Stimulated activated CD8-positive, alpha-beta memory T cell treated with anti-CD3 and anti-CD28 coated beads, Interleukin-2, amount 100 ng/mL, for 1 hour (primary cell): Measurements from ENCODE around the gene CLEC16A.

Experiments
- DNase-seq, 2 donors: peaks; one replicate each; pipeline ENCODE4 v3.0.0-alpha.2; 2020; ENCODE audit warnings: low read depth in 2 of 2

The CLEC16A gene

DNA sequence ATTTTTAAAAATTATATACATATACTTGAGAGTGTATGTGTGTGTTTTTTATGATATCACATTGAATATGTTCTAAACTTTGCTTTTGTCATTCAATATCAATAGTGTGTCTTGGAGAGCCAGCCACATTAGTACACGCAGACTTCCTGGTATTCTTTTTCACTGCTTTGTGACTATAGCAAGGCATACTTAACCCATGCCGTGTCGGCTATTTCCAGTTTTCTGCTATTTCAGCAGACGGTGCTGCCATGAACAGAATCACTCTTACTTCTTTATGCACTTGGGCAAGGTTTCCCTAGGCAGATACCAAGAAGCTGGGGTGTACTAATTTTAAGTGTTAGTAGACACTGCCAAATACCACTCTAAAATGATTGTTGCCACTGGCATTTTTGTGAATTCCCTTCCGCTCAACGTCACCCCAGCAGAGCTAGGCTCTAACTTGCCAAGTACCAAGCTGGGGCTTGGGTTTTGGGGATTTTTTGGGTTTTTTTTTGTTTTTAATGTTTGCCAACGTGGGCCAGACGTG is 176.8 kb downstream of the CLEC16A start:
- DNase-seq = no peak

DNA sequence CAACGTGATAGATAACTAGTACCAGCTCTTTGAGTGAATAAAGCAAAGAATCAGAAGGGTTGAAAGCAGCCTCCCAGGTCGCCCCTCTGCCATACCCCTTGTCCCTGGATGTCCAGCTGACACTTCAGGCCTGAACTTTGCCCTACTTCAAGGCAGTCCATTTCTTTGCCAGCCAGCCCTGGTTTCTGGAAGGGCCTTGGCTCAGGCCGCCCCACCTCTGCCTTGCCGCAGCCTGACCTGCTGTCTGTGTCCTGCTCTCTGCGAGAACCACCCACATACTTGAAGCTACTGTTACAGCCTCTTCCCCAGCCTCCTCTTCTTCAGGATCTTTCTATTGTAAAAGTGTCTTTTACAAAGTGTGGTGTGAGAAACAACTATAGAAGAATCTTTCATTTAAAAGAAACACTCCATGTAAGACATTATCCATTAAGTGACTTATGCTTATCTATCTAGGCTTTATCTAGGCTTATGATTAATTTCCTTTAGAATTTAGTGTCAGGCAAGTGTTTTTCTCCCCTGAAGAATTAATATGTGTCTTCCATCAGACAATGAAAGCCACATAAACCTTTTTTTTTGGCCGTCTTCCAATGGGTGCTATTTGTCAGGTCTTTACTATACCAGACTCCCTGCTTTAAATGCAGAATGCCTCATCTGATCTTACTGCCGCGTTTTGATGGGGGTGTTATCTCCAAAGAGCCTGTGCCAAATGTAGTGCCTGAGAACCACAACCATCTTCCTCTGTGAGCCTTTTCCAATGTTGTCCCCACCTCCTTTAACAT is 177.7 kb downstream of the CLEC16A start:
- DNase-seq = no peak

DNA sequence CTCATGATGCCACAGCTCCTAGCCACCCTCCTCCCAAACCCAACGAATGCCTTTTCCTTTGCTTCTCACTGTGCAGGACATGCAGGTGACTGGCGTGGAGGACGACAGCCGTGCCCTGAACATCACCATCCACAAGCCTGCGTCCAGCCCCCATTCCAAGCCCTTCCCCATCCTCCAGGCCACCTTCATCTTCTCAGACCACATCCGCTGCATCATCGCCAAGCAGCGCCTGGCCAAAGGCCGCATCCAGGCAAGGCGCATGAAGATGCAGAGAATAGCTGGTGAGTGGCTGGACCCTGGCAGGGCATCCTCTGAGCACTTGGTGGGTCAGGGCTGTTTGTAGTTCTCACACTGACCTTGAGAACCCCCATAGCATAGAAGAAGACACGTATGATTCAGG is 179.3 kb downstream of the CLEC16A start:
- DNase-seq = no peak

DNA sequence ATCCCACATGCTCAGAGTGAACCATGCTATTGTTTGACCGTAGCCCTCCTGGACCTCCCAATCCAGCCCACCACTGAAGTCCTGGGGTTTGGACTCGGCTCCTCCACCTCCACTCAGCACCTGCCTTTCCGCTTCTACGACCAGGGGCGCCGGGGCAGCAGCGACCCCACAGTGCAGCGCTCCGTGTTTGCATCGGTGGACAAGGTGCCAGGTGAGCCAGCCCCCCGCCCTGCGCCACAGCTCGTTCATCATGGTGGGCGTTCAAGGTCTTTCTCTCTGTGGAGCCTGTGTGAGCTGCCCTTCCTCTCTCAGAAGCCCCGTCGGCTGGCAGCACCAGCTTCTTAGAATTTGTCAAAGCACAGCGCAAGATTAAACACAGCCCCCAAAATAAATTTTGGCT is 181.6 kb downstream of the CLEC16A start:
- DNase-seq = no peak

DNA sequence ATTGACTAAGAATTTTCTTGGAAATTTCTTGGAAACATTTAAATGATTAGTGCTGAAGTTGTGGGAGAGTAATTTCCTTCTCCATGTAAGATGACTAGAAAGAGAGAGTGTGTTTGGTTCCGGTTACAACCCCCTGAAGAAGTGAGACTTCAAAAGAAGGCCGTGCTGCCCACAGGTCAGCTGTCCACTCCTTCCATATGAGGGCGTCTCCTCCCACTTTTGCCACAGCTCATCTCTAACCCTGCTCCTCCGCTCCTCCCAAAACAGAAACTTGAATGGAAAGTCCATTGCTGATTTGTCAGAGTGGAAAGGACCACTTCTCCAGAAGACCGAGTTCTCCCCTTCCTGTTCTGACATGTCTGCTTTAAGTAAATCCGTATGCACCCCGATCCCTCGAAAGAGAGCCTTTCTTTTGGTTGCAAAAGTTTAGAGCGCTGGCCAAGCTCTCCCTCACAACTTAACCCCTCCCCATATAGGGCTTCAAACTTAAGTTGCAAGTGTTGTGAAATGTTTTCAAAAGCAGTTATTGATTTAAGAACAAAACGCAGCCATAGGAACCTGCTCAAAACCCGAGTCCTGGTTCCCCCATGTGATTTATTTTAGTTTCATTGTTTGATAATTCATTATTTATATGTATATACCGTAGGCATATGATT is 182.2 kb downstream of the CLEC16A start:
- DNase-seq = no peak

DNA sequence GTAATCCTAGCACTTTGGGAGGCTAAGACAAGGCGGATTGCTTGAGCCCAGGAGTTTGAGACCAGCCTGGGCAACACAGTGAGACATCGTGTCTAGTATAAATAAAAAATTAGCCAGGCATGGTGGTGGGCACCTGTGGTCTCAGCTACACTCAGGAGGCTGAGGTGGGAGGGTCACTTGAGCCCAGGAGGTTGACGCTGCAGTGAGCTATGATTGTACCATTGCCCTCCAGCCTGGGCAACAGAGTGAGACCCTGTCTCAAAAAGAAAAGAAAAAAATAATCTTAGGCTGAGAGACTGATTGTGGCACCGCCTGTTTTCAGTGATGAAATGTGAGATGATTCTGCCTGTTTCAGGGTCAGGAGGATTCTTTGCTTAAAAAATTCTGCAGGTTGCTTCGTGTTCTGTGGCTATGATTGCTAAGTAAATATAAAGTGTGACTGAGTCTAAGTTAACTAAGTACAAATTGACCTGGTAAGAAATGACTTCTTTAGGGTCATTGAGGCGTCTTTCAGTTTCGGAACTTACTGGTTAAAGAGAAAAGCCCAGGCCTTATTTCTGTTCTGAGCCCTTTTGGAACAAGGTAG is 183.3 kb downstream of the CLEC16A start:
- DNase-seq = no peak

DNA sequence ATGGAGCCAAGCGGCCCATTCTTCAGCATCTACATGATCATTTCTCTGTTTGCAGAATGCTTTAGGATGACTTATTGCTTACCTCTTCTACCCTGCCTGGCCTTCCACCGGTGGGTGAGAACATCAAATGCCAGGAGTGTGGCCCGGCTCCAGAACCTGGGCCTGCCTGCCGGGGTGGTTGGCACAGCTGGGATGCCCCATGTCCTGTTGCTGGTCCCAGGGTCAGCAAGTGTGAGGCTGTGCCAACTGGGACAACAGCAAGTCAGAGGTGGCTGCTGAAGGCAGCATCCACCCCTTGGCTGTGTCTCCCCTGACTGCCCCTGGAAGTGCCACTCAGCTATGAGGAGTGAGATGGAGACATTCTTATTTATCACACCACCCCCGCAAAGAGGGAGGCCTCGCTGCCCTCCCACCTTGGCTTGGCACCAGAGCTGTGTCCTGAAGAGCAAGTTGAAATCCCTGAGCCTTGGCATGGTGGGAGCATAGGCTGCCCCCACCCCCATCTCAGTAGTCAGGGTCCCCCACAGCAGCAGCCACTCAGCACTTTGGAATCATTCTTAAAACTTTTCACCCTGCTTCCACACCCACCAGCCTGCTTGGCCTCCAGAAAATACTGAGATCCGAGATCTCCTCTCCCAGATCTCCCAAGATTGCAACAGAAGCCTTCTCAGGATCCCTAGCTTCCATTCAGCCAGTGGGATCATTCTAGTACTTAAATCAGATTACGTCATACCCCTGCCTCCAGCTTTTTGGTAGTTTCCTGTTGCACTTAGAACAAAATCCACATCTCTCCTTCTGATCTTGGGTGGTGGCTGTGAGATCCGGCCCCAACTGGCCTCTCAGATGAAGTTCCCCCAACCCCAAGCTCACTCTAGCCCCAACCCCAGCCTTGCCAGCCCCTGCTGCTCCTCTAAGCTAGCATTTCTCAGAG is 184.1 kb downstream of the CLEC16A start:
- DNase-seq = no peak

DNA sequence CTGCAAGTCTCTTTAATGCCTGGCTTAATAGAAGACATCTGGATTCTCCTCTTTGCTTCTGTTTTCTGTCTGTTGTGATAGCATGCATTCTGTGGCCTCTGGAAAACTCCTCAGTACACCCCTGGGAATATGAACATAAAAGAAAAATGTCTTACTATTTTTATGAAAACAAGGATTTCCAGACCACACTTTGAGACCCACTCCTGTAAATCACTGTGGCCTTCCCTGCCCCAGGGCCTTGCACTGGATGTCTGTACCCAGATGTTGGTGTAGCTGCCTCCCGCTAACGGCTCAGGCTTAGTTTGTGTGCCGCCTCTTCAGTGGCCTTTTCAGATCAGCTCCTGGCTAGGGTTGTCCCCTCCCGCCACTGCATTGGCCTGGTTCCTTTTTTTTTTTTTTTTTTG is 185.0 kb downstream of the CLEC16A start:
- no peak for DNase-seq

DNA sequence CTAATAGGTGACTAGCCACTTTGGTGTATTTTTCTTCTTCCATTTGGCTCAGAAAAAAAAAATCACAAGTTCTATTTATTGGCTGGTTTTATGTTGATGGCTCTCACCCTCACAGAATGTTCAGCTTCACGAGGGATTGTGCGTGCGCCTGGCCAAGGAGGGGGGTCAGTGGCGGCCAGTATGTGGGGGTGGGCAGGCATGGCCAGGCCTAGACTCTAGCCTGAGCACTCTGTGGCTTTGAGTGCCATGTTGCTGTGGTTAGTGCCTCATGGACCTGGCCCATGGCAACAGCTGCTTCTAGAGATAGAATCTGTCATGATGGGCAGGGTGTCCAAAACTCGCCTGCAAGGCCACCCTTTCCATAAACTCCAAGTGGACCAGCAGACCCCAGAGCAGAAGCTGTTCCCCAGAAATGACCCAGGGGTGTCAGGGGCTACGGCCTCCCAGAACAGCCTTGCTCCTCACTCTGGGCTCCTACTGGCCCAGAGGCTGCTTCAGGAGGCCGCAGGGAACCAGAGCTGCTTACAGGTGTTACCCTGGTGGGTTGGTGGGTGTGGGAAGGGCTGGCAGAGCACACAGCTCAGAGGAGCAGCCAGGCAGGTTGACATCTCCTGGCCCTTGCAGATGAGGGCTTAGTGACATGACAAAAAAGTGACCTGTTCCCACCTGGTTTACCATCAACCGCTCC is 186.8 kb downstream of the CLEC16A start:
- DNase-seq = no peak

DNA sequence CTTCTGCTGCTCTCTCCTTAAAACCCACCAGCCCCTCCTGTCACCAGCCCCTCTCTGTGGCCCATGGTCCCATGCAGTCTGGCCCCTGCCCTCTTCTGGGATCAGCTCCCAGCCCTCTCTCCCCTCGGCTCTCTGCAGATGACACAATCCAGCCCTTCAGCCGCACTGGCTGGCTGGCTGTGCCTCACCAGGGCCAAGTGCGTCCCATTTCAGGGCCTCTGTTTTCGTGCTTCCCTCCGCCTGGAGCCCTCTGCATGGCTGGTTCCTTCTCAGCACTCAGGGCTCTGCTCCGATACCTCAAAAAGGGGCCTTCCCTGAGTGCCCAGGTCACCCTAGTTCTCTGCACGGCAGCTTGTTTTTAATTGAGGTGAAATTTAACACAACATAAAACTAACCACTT is 187.3 kb downstream of the CLEC16A start:
- DNase-seq = no peak

DNA sequence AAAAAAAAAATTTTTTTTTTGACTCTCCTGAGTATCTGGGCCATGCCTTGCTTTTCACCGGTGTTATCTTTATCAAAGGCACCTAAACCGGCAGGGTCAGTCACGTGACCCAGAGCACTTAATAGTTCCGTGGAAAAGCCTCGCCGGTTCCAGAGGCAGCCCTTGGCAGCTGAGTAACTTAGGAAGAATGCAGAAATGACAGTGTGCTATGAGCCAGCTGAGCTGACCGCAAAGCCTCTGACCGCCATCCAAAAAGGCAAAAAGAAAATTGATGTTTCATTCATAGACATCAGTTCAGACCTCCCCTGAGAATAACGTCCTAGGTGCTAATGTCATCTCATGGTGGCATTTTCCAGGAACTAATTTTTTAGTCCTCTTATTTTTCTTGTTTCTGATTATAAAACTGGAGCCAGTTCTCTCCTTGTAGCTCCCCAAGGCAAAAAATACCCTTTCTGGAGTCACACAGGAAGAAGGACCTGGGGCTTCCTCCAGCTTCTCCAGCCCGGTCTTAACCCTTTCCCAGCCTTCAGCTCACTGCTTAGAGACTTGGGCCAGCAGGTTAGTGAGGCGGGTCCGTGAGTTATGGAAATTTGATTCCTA is 189.1 kb downstream of the CLEC16A start:
- no peak for DNase-seq

DNA sequence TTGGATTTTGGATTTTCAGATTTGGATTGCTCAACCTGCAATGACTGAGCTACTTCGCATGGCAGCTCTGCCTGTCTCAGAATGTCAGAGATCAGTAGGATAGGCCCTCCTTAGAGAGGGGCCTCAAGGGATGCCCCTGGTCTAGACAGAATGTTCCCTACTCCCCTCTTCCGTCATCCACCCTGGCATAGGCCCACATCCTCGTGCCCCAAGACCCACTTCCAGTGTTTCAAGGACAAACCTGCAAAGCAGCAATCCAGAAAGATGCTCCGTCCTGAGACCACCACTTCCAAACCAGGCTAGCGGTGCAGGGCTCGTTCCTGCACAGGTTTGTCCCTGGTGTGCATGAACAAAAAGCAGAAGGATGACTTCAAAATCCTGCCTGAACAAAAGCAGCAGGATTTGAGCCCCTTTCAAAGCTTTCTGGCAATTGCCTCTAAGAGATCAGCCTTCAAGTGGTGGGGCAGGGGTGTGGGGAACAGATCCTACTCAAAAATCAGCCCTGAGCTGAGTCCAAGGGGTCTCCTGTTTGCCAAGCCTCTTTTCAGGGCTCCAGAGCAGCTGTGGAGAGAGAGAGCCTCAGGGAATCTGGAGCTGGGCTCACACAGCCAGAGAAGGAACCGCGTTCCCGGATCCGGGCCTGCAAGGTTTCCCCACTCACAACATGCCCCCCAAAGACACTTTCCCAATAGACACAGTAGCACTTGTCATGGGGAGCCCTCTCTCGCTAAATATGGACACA is 190.5 kb downstream of the CLEC16A start:
- no peak for DNase-seq

DNA sequence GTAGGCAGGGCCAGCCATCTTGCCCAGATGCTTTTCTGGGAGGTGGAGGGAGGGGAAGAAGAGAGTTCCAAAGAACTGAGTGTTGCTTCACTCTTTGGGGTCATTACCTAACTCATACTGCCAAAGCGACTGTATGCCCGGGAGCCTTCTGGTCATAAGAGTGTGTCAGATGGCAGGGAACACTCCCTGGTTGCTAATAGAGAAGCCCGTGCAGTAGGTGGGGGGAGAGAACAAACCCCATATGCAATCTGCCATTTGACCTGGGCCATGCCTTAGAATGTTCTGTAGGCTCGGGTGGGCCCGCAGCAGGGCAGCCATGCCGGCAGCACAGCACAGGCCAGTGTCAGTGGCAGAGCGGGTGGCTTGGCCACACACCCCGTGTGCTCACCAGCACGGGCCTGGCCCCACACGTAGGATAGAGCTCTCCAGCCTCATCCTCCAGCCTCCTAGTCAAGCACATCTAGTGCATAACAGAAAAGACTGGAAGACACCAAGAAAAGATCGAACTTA is 191.2 kb downstream of the CLEC16A start:
- no peak for DNase-seq

DNA sequence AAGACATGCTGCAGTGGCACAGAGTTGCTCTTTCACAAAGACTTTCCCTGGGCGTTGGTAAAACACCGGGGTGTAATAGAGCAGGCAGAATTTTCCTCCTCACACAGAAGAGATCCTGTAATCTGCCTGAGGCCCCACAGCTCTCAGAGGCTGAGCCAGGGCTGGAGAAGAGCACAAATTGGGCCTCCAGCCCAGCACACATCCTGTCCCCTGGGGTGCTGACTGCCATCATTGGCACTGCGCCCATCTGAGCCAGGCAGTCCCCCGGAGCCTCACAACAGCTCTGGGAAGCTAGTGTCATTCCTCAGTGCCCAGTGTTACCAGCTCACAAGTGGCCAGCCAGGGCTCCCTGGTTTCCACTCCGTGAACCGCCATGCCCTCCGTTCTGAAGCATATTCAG is 192.2 kb downstream of the CLEC16A start:
- no peak for DNase-seq

DNA sequence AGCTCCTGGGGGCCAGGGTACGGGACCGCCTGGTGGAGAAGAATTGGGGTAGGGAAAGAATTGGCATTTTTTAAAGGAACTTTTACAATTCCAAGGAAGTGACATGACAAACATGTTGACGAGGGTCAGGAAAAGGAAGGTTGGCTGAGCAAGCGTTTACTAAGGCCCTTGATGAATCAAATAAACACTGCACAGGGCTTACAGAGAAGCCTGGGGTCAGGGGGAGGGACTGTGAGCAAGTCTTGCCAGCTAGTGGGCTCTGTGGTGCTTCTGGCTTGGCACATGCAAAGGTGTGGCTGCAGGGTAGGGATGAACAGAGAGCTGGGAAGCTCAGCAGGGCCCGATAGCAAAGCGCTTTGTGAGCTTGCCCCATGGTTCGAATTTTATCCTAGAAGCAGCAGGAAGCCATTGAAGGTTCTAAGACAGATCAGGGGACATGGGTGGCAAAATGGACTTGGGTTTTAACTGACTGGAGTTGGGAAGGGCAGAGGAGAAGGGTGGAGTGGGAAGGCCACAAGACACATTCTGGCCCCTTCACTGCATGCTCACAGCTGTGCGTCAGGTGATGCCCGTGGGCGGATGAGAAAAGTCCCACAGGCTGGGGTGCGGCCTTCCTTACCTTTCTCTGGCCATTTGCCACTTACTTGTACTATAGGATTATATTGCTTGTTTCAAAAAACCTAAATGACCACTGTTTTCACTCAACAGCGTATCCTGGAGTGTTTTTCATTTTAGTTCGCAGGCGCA is 193.8 kb downstream of the CLEC16A start:
- DNase-seq = no peak

DNA sequence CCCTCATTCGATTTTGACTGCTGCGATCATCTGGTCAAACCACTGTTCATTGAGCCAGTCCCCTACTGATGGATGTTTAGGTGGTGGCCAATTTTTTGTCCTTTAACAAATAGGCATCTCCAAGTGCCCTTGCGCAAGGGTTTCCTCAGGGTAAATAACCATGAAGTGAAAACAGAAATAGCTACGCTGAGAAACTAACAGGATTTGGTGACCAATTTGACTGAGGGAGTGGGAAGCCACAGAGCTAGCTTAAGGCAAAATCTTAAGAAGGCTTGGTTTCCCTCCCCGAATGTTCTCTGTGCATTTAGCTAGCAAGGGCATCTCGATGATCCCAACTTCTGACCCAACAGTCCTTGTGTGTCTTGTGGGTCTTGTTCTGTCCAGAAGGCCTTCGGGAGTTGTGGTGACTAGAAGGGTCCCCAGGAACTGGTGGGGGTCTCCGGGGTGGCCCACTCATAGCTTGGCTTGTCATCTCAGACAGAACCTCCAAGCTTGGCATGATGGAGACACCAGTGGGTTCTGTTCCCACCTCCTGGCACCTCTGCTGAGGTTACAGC is 194.5 kb downstream of the CLEC16A start:
- no peak for DNase-seq

DNA sequence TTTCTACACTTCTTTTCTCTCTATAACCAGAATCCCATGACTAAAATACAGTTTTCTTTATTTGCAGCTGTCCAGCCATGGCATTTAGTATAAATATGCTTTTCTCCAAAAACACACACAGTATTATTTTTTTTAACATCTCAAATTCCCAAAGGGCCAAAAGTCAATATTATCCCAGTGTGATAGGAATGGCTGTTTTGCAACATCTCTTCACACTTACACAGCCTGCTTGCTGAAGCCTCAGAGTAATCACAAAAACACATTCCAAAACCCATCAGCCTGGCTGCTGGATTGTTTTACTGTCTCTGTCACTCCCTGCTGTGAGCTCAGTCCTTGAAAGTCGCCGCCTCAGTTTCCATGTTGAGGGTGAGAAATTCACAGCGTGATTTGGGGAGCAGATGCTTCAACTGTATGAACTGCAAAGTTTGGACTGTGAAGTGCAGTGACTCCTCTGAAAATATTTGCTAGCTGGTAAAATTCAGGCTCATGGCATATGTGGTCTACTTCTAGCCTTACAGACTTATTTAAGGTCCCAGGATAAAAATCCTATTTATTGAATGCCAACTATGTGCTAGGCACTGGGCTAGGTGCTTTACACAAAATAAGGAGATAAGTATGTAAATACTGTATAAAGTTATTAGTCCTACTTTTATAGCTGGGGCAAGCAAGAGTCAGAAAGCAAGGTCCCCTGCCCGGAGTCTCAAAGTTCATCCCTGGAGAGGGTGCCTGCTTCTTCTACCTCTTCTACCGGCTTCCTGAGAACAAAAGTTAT is 195.1 kb downstream of the CLEC16A start:
- DNase-seq = no peak

DNA sequence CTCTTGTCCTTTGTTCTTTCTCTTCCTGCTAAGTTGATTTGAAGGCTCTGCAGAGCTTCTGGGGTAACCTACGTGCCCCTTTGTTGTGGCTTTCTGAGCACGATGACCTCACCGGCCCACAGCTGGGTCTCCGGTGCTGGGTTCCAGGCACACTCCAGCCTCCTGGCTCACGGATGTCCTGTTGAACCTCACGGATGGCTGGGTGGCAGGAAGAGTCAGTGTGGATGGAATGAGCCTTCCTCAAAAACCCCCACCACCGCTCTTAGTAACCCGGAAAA is 195.7 kb downstream of the CLEC16A start:
- no peak for DNase-seq
